ENCODE measurements around the gene COG4. TPM values are rescaled to one million over a fixed set of nuclear protein-coding genes. Genes with fewer than 3 reads are reported as not detected.

The COG4 gene
- total RNA-seq, 1 experiment from 2014 or later: 54.2 TPM

DNA sequence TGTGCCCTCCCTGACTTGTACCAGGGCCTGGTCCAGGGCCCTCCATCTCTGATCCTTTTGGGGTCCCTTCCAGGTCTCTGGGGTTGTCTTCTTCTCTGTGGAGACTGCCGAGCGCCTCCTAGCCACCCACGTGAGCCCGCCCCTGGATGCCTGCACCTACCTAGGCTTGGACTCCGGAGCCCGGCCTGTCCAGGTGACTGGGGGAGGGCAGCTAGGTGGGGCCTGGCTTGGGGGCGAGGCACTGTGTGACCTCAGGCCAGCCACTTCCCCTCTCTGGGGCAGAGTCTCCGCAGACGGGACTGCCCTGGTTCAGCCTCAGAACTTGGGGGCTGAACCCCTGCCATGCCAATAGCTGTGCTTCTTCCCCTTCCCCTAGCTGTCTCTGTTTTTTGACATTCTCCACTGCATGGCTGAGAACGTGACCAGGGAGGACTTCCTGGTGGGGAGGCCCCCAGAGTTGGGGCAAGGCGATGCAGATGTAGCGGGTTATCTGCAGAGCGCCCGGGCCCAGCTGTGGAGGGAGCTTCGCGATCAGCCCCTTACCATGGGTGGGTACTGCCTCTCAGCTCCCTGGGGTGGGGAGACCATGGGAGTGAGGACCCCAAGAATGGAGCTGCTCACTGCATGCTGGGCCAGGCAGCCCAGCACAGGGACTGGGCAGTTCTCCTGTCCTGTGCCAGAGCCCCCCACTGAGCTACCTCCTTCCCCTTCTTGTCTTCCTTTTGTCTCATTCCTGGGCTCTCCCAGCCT, 54.4 kb downstream of the COG4 start:
- POLR2A ChIA-PET: interaction anchor here (0.6 to 1.8 kb wide), 2 partner anchors 42 to 88 kb away, joined by 3 to 8 read pairs; no protein-coding TSS in a partner anchor
- CTCF ChIA-PET: interaction anchor here (1.0 kb wide), 1 partner anchor 77 kb away, joined by 3 read pairs; no protein-coding TSS in a partner anchor
- intact Hi-C loops (cut with micrococcal nuclease): no loop called here

More for the DNA sequence above, 54.4 kb downstream of the COG4 start:
- no peaks in the 10 kb centered on the region for H3K4me1 ChIP-seq (ENCODE audit: control insufficient read depth in 1 of 2, insufficient read depth in 2 of 2, low read length in 2 of 2)
- no TSS peak for BruUV-seq (replicated peaks)
- no peaks in the 10 kb centered on the region for H3K36me3 ChIP-seq (ENCODE audit: control insufficient read depth in 1 of 2, insufficient read depth in 2 of 2, low read length in 2 of 2)
- DNase-seq (ENCODE audit: low read depth, low spot score) (no peak), ATAC-seq (no peak)
- no peak overlapping the region for H3K4me3 ChIP-seq (replicated peaks in 1 of 2; ENCODE audit: low read depth in 1 of 2, low read length in 2 of 2)
- TF ChIP-seq POLR2A (IDR thresholded peaks at IDR 0.05; ENCODE audit: borderline replicate concordance, extremely low read depth, insufficient read depth, insufficient read length) (no peak), TCF7L2 (IDR thresholded peaks at IDR 0.05; ENCODE audit: borderline replicate concordance, extremely low read depth, insufficient read depth, insufficient read length) (no peak), EZH2 (IDR thresholded peaks at IDR 0.05) (no peak), ZFX (IDR thresholded peaks at IDR 0.05) (no peak), JUND (IDR thresholded peaks at IDR 0.05) (no peak), REST (IDR thresholded peaks at IDR 0.05; ENCODE audit: low read depth) (no peak), ZBTB33 (IDR thresholded peaks at IDR 0.05; ENCODE audit: extremely low read depth, insufficient replicate concordance, low read length) (no peak), CBX3 (IDR thresholded peaks at IDR 0.05; ENCODE audit: low read depth) (no peak), EGR1 (IDR thresholded peaks at IDR 0.05; ENCODE audit: low read depth) (no peak), SIN3A (IDR thresholded peaks at IDR 0.05; ENCODE audit: low read depth) (no peak), POLR2AphosphoS5 (IDR thresholded peaks at IDR 0.05; ENCODE audit: low read depth, low read length) (no peak), RAD21 (IDR thresholded peaks at IDR 0.05; ENCODE audit: low read depth) (no peak), SP1 (IDR thresholded peaks at IDR 0.05; ENCODE audit: low read depth) (no peak), EZH2phosphoT487 (IDR thresholded peaks at IDR 0.05; ENCODE audit: borderline replicate concordance) (no peak), YY1 (IDR thresholded peaks at IDR 0.05; ENCODE audit: extremely low read depth, insufficient replicate concordance, low read depth, low read length) (no peak), FOSL1 (IDR thresholded peaks at IDR 0.05; ENCODE audit: low read depth) (no peak)
- TF ChIP-seq, protein P1, sequence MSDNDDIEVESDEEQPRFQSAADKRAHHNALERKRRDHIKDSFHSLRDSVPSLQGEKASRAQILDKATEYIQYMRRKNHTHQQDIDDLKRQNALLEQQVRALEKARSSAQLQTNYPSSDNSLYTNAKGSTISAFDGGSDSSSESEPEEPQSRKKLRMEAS (IDR thresholded peaks at IDR 0.05): no peak
- no peak overlapping the region for H3K9ac ChIP-seq (ENCODE audit: low read length)
- H3K27me3 ChIP-seq (ENCODE audit: insufficient read depth, low read length): no peaks in the 10 kb centered on the region
- no peak overlapping the region for H2AFZ ChIP-seq (ENCODE audit: low read depth, low read length, poor library complexity, severe bottlenecking)
- no peak overlapping the region; the same call in 1 of the 2 replicates for H3K27ac ChIP-seq (ENCODE audit: low read depth, low read length)
- no peaks in the 10 kb centered on the region for H3K9me3 ChIP-seq (ENCODE audit: control insufficient read depth in 1 of 2, insufficient read depth in 1 of 2, low read depth in 1 of 2, low read length in 2 of 2)
- no peak overlapping the region for H3K4me2 ChIP-seq (ENCODE audit: low read length)
- no peaks in the 10 kb centered on the region for H4K20me1 ChIP-seq (ENCODE audit: insufficient read depth)
- RAD21 ChIA-PET (ENCODE audit: low non-redundant PET in 1 of 2, low total read pairs in 2 of 2, uncharacterized antibody in 2 of 2, unreplicated experiment in 2 of 2): no interaction called here
- no peaks in the 10 kb centered on the region for H3K79me2 ChIP-seq (ENCODE audit: insufficient read depth, low read length)
- no peaks in the 10 kb centered on the region for H3K9me2 ChIP-seq (ENCODE audit: insufficient read depth)
